Fibroblast of lung (primary cell): ENCODE results near the gene HIVEP1. TPM values are rescaled to one million over a fixed set of nuclear protein-coding genes. Genes with fewer than 3 reads are reported as not detected.

Experiments used
- DNase-seq, 2 donors: peaks; one replicate each; pipeline versions ENCODE4 v3.0.0 to v3.0.0-alpha.2; 2010; ENCODE audit warnings: low read depth in 2 of 2
- H2AFZ ChIP-seq: 2 replicates; pipeline ENCODE4 v1.5.1; 2012; ENCODE audit warnings: low read length, control low read depth, inconsistent platforms
- H3K27ac ChIP-seq: 2 replicates; pipeline ENCODE4 v1.5.1; 2011; ENCODE audit warnings: low read length, control low read depth; ENCODE audit not compliant: insufficient read depth
- H3K27me3 ChIP-seq: 2 replicates; pipeline ENCODE4 v1.5.1; 2011; ENCODE audit warnings: mild to moderate bottlenecking, low read length; ENCODE audit not compliant: control insufficient read depth, insufficient read depth
- H3K36me3 ChIP-seq: 2 replicates; pipeline ENCODE4 v1.5.1; 2011; ENCODE audit warnings: low read length; ENCODE audit not compliant: control insufficient read depth, insufficient read depth
- H3K4me1 ChIP-seq: 2 replicates; pipeline ENCODE4 v1.5.1; 2011; ENCODE audit warnings: low read length; ENCODE audit not compliant: control insufficient read depth, insufficient read depth; ENCODE audit errors: extremely low read depth
- H3K4me2 ChIP-seq: 2 replicates; pipeline ENCODE4 v1.5.1; 2011; ENCODE audit warnings: low read length, control low read depth; ENCODE audit not compliant: insufficient read depth; ENCODE audit errors: extremely low read depth
- H3K4me3 ChIP-seq, 4 experiments: fragments of 200-600 bp in 1 of 4; sonication (generic) in 1 of 4; replicated peaks in 1 of 4; 2 replicates each; pipeline ENCODE4 v1.5.1; 2011 to 2016; ENCODE audit warnings: low read length in 4 of 4, low read depth in 3 of 4, mild to moderate bottlenecking in 3 of 4, control low read depth in 2 of 4, inconsistent platforms in 1 of 4, mixed read lengths in 1 of 4; ENCODE audit not compliant: insufficient read depth in 1 of 4; ENCODE audit errors: control extremely low read depth in 1 of 4
- H3K79me2 ChIP-seq: 2 replicates; pipeline ENCODE4 v1.5.1; 2012; ENCODE audit warnings: mild to moderate bottlenecking, low read length, inconsistent platforms; ENCODE audit not compliant: control insufficient read depth, insufficient read depth
- H3K9ac ChIP-seq: 2 replicates; pipeline ENCODE4 v1.5.1; 2011; ENCODE audit warnings: mild to moderate bottlenecking, low read length, control low read depth; ENCODE audit not compliant: insufficient read depth
- H3K9me3 ChIP-seq: 2 replicates; pipeline ENCODE4 v1.5.1; 2012; ENCODE audit warnings: low read depth, low read length; ENCODE audit not compliant: control insufficient read depth, insufficient read depth
- H4K20me1 ChIP-seq: 2 replicates; pipeline ENCODE4 v1.5.1; 2011; ENCODE audit warnings: low read length; ENCODE audit not compliant: control insufficient read depth, insufficient read depth; ENCODE audit errors: extremely low read depth
- CTCF ChIP-seq, 2 donors: IDR thresholded peaks in 1 of 2; conservative IDR thresholded peaks in 1 of 2; 1 replicate in 1 of 2; 2 replicates in 1 of 2; pipeline ENCODE4 v1.5.1; 2011 to 2012; ENCODE audit warnings: low read length in 2 of 2, control low read depth in 1 of 2, inconsistent platforms in 1 of 2, low read depth in 1 of 2, mild to moderate bottlenecking in 1 of 2
- EZH2 ChIP-seq: IDR thresholded peaks from 2 replicates; pipeline ENCODE4 v1.5.1; 2012; ENCODE audit warnings: low read length, control low read depth, mild to moderate bottlenecking; ENCODE audit errors: missing control alignments
- polyA plus RNA-seq, 2 donors: library from polyadenylated mRNA; depleted of rRNA in 1 of 2; stranded (reverse) in 1 of 2; unstranded in 1 of 2; fragments of >200 nt; gene quantifications; 2 replicates each; pipeline ENCODE4 v1.2.1, GENCODE V29; 2011 to 2012; ENCODE audit warnings: missing spikeins in 1 of 2
- total RNA-seq: library from RNA; depleted of rRNA; stranded (reverse); fragments of >200 nt; gene quantifications from 2 replicates; pipeline ENCODE4 v1.2.1, GENCODE V29; 2014

HIVEP1 gene
- total and polyA plus RNA-seq, 2 donors (not counting 1 experiment from before 2014, with no cell fraction given): 9.9 to 14.6 TPM

- H3K4me3 ChIP-seq: no peak overlapping the region
- H3K9me3 ChIP-seq: no peaks in the 10 kb centered on the region
- no peak for DNase-seq
- H3K27ac ChIP-seq: no peak overlapping the region
- no peak overlapping the region for H2AFZ ChIP-seq
- no peak for TF ChIP-seq CTCF (conservative IDR thresholded peaks at IDR 0.05 in 1 of 2, IDR thresholded peaks at IDR 0.05 in 1 of 2; ENCODE audit: low read depth in 1 of 2, low read length in 2 of 2)
- no peak for TF ChIP-seq EZH2
- H3K4me1 ChIP-seq: no peaks in the 10 kb centered on the region
- H3K4me2 ChIP-seq: no peak overlapping the region
- H3K27me3 ChIP-seq: no peaks in the 10 kb centered on the region
- H4K20me1 ChIP-seq: no peaks in the 10 kb centered on the region
- no peaks in the 10 kb centered on the region for H3K79me2 ChIP-seq
- H3K9ac ChIP-seq: no peak overlapping the region
- H3K36me3 ChIP-seq: no peaks in the 10 kb centered on the region
Observed at GRCh38 chr6:12126051-12126450, 113.9 kb downstream of the HIVEP1 start.

- no peaks in the 10 kb centered on the region for H3K79me2 ChIP-seq
- H3K4me1 ChIP-seq: peaks cover 6% of the 10 kb centered on the region
- no peak overlapping the region for H3K27ac ChIP-seq
- no peaks in the 10 kb centered on the region for H4K20me1 ChIP-seq
- no peaks in the 10 kb centered on the region for H3K36me3 ChIP-seq
- no peaks in the 10 kb centered on the region for H3K9me3 ChIP-seq
- no peak for TF ChIP-seq CTCF (conservative IDR thresholded peaks at IDR 0.05 in 1 of 2, IDR thresholded peaks at IDR 0.05 in 1 of 2; ENCODE audit: low read depth in 1 of 2, low read length in 2 of 2)
- TF ChIP-seq EZH2: no peak
- no peak for DNase-seq
- no peak overlapping the region for H3K4me3 ChIP-seq
- H2AFZ ChIP-seq: no peak overlapping the region
- no peaks in the 10 kb centered on the region for H3K27me3 ChIP-seq
- H3K9ac ChIP-seq: no peak overlapping the region
- no peak overlapping the region for H3K4me2 ChIP-seq
Observed at GRCh38 chr6:12129523-12129922, 117.4 kb downstream of the HIVEP1 start.

GRCh38 chr6:12132351-12133222, 120.5 kb downstream of the HIVEP1 start:
- no peak for TF ChIP-seq EZH2
- no peak for TF ChIP-seq CTCF (conservative IDR thresholded peaks at IDR 0.05 in 1 of 2, IDR thresholded peaks at IDR 0.05 in 1 of 2; ENCODE audit: low read depth in 1 of 2, low read length in 2 of 2)
- H3K9me3 ChIP-seq: no peaks in the 10 kb centered on the region
- H3K36me3 ChIP-seq: no peaks in the 10 kb centered on the region
- no peaks in the 10 kb centered on the region for H3K27me3 ChIP-seq
- H3K27ac ChIP-seq: no peak overlapping the region
- no peak overlapping the region for H3K4me2 ChIP-seq
- H3K79me2 ChIP-seq: no peaks in the 10 kb centered on the region
- H3K4me1 ChIP-seq: peaks cover 11% of the 10 kb centered on the region
- no peak overlapping the region for H3K9ac ChIP-seq
- H2AFZ ChIP-seq: no peak overlapping the region
- H4K20me1 ChIP-seq: no peaks in the 10 kb centered on the region
- DNase-seq: peak; percentile 47 to 65
- no peak overlapping the region for H3K4me3 ChIP-seq
